PC-3 (cell line): ENCODE measurements around the gene GULP1.

Experiments used
- EZH2 ChIP-seq: fragments of 300-600 bp; sonication (generic); IDR thresholded peaks from one replicate; pipeline ENCODE4 v1.6.1; 2017; ENCODE audit warnings: antibody characterized with exemption, mild to moderate bottlenecking, low read length; ENCODE audit not compliant: unreplicated experiment
- EZH2phosphoT487 ChIP-seq: fragments of 300-600 bp; sonication (generic); IDR thresholded peaks from 2 replicates; pipeline ENCODE4 v1.6.1; 2018; ENCODE audit warnings: mild to moderate bottlenecking, antibody characterized with exemption, low read length, borderline replicate concordance
- TF ChIP-seq, protein P1 (sequence below): fragments of 300-600 bp; sonication (generic); conservative IDR thresholded peaks from 2 replicates; pipeline ENCODE4 v1.5.1; 2017; ENCODE audit warnings: antibody characterized with exemption, low read depth, mild to moderate bottlenecking, low read length

DNA sequence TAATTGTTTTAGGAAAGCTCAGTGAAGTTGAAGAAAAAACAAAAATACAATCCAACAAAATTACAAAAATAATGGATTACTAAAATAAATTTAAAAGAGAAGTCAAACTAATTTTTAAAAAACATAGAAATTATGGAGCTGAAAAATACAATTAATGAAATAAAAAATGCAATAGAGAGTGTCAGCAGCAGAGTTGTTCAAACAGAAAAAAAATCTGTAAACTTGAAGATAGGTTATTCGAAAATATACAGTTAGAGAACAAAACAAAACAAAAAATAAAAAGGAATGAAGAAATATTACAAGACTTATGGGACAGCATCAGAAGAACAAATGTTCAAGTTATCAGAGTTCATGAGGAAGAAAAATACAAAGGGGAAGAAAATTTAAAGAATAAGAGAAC, 114.7 kb downstream of the GULP1 start:
- TF ChIP-seq, protein P1, sequence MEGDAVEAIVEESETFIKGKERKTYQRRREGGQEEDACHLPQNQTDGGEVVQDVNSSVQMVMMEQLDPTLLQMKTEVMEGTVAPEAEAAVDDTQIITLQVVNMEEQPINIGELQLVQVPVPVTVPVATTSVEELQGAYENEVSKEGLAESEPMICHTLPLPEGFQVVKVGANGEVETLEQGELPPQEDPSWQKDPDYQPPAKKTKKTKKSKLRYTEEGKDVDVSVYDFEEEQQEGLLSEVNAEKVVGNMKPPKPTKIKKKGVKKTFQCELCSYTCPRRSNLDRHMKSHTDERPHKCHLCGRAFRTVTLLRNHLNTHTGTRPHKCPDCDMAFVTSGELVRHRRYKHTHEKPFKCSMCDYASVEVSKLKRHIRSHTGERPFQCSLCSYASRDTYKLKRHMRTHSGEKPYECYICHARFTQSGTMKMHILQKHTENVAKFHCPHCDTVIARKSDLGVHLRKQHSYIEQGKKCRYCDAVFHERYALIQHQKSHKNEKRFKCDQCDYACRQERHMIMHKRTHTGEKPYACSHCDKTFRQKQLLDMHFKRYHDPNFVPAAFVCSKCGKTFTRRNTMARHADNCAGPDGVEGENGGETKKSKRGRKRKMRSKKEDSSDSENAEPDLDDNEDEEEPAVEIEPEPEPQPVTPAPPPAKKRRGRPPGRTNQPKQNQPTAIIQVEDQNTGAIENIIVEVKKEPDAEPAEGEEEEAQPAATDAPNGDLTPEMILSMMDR = no peak
- TF ChIP-seq EZH2 (no peak), EZH2phosphoT487 (no peak)
